HG02943 (cell line): ENCODE results near the gene LPCAT2.

Experiments used
- ATAC-seq: cut with Tn5 transposase; IDR thresholded peaks from one replicate; pipeline ENCODE4 v1.9.1; 2021; ENCODE audit warnings: mild to moderate bottlenecking, low read depth, moderate library complexity; ENCODE audit not compliant: unreplicated experiment

Gene LPCAT2

GRCh38 chr16:55501549-55502322 is 7.1 kb upstream of the LPCAT2 start:
- ATAC-seq = no peak

GRCh38 chr16:55502801-55503366 is 6.0 kb upstream of the LPCAT2 start:
- ATAC-seq = no peak

- no peak for ATAC-seq
Observed at GRCh38 chr16:55503726-55504550, 4.9 kb upstream of the LPCAT2 start.

- ATAC-seq = no peak
Observed at GRCh38 chr16:55505333-55506015, 3.4 kb upstream of the LPCAT2 start.

- ATAC-seq = no peak
Observed at GRCh38 chr16:55506083-55506482, 2.8 kb upstream of the LPCAT2 start.

- ATAC-seq = no peak
Observed at GRCh38 chr16:55506708-55507107, 2.2 kb upstream of the LPCAT2 start.

- ATAC-seq = no peak
Observed at GRCh38 chr16:55508271-55508921, 476 bp upstream of the LPCAT2 start.

GRCh38 chr16:55510185-55510805 is 1.4 kb downstream of the LPCAT2 start:
- no peak for ATAC-seq

GRCh38 chr16:55512941-55513340 is 4.1 kb downstream of the LPCAT2 start:
- no peak for ATAC-seq

GRCh38 chr16:55513616-55514015 is 4.7 kb downstream of the LPCAT2 start:
- ATAC-seq = no peak

GRCh38 chr16:55515111-55515510 is 6.2 kb downstream of the LPCAT2 start:
- ATAC-seq = no peak

GRCh38 chr16:55521792-55522191 is 12.9 kb downstream of the LPCAT2 start:
- ATAC-seq = no peak

- no peak for ATAC-seq
Observed at GRCh38 chr16:55526441-55526840, 17.6 kb downstream of the LPCAT2 start.

GRCh38 chr16:55527885-55528284 is 19.0 kb downstream of the LPCAT2 start:
- no peak for ATAC-seq

- no peak for ATAC-seq
Observed at GRCh38 chr16:55529018-55529417, 20.1 kb downstream of the LPCAT2 start.

- no peak for ATAC-seq
Observed at GRCh38 chr16:55530316-55530856, 21.5 kb downstream of the LPCAT2 start.

- ATAC-seq = no peak
Observed at GRCh38 chr16:55532227-55532626, 23.4 kb downstream of the LPCAT2 start.

- no peak for ATAC-seq
Observed at GRCh38 chr16:55534756-55535155, 25.9 kb downstream of the LPCAT2 start.

- no peak for ATAC-seq
Observed at GRCh38 chr16:55539049-55539448, 30.2 kb downstream of the LPCAT2 start.

GRCh38 chr16:55539488-55539887 is 30.6 kb downstream of the LPCAT2 start:
- ATAC-seq = no peak
